GM19025 (cell line): Measurements from ENCODE around the gene NUMA1.

ENCODE experiments used
- ATAC-seq: cut with Tn5 transposase; IDR thresholded peaks from one replicate; pipeline ENCODE4 v1.9.1; 2021; ENCODE audit warnings: mild to moderate bottlenecking, low read depth, moderate library complexity; ENCODE audit not compliant: unreplicated experiment

The NUMA1 gene

GRCh38 chr11:72004515-72005346, 75.6 kb downstream of the NUMA1 start:
- no peak for ATAC-seq

GRCh38 chr11:72003776-72004171, 76.6 kb downstream of the NUMA1 start:
- ATAC-seq: no peak

GRCh38 chr11:72002841-72003775, 77.2 kb downstream of the NUMA1 start:
- ATAC-seq: no peak

GRCh38 chr11:72001834-72002591, 78.3 kb downstream of the NUMA1 start:
- ATAC-seq: no peak

- ATAC-seq: no peak
These were observed 79.1 kb downstream of the NUMA1 start for GRCh38 chr11:72001285-72001684.

- ATAC-seq: no peak
These were observed 80.0 kb downstream of the NUMA1 start for GRCh38 chr11:72000202-72000867.

GRCh38 chr11:71999798-72000197, 80.5 kb downstream of the NUMA1 start:
- no peak for ATAC-seq

- no peak for ATAC-seq
These were observed 81.0 kb downstream of the NUMA1 start for GRCh38 chr11:71999362-71999761.

- no peak for ATAC-seq
These were observed 81.6 kb downstream of the NUMA1 start, which contains the start of gene IL18BP for GRCh38 chr11:71998649-71999310. TSS of gene IL18BP (plus strand) at chr11:71998909. CDS start at chr11:71999985, 1,076 bp downstream.

- no peak for ATAC-seq
These were observed 82.3 kb downstream of the NUMA1 start for GRCh38 chr11:71998061-71998460.

GRCh38 chr11:71997594-71997993, 82.7 kb downstream of the NUMA1 start:
- no peak for ATAC-seq

GRCh38 chr11:71996946-71997345, 83.4 kb downstream of the NUMA1 start:
- no peak for ATAC-seq

- no peak for ATAC-seq
These were observed 83.8 kb downstream of the NUMA1 start for GRCh38 chr11:71996517-71996916.

GRCh38 chr11:71995726-71996291, 84.5 kb downstream of the NUMA1 start:
- no peak for ATAC-seq

GRCh38 chr11:71994786-71995185, 85.6 kb downstream of the NUMA1 start:
- no peak for ATAC-seq

- no peak for ATAC-seq
These were observed 88.1 kb downstream of the NUMA1 start for GRCh38 chr11:71992136-71992730.

- ATAC-seq: peak; percentile 64
These were observed 88.8 kb downstream of the NUMA1 start for GRCh38 chr11:71991494-71991893.

GRCh38 chr11:71990701-71991100, 89.6 kb downstream of the NUMA1 start:
- ATAC-seq: no peak

GRCh38 chr11:71988050-71988449, 92.3 kb downstream of the NUMA1 start:
- ATAC-seq: no peak
